ENCODE data around the gene TMEM260.
"Not testable (repeated sequence)": the region's sequence is repeated elsewhere in the genome, so short reads cannot be mapped to it uniquely, and the experiment has no call there.

TMEM260 gene

DNA sequence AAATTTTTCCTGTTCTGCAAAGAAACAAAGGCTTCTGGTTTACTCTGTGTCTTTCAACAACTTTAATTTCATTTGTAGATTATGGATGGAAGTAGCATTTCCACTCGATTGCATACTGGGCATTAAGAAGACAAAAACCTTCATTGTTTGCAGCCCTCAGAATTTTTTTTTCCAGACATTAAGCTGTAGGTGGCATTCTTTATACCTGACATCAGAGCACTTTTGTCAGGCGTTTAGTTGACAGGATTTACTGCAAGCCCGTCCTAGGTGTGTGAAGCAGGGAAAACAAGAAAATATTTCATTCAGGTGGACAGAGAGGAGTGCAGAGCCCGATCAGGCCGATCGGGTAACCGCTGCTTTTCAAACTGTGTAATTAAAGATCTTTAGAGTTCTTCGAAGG is 107.5 kb downstream of the TMEM260 start:
- Mint-ChIP-seq H3K27ac (no peak overlapping the region), H3K4me3 (no peak overlapping the region), H3K4me1 (no peaks in the 10 kb centered on the region), H3K27me3 (no peaks in the 10 kb centered on the region), H3K36me3 (no peaks in the 10 kb centered on the region), H3K9me3 (no peaks in the 10 kb centered on the region)

DNA sequence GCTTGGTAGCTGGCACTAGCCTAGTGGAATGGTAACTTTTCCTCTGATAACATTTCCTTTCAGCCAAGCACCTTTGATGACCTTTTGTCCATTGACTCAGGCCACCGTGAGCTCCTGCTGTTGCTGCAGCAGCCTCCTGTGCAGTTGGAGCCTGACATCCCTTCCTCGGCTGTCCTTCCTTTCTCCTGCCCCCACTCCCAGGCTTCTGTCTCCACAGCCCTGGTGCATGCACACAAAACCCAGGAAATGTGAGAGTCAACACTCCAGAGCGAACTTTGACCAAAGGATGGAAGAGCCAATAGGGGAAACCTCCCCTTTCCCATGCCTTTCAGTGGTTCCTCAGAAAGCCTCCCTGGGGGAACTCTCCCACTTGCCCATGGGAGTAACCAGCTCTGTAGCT is 115.0 kb downstream of the TMEM260 start:
- H3K4me3 Mint-ChIP-seq: no peak overlapping the region
- H3K4me1 Mint-ChIP-seq: no peaks in the 10 kb centered on the region
- no peaks in the 10 kb centered on the region for H3K36me3 Mint-ChIP-seq
- no peak overlapping the region for H3K27ac Mint-ChIP-seq
- no peaks in the 10 kb centered on the region for H3K9me3 Mint-ChIP-seq
- H3K27me3 Mint-ChIP-seq: peaks cover 6% of the 10 kb centered on the region

DNA sequence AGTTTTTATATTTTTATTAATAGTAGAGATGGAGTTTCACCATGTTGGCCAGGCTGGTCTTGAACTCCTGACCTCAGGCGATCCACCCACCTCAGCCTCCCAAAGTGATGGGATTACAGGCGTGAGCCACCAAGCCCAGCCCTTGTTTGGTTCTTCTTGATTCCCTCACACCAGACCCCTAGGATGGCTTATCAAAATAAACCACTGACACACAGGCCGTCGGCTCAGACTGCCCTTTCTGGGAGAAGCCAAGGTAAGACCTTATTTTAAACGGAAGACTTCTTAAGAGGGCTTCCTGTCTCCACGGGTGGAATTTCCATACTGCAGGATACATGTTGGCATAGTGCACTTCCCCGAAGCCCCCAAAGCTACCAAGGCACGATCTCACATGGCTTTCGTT is 115.6 kb downstream of the TMEM260 start:
- not testable (repeated sequence) for H3K27me3 Mint-ChIP-seq, H3K36me3 Mint-ChIP-seq, H3K4me1 Mint-ChIP-seq, H3K4me3 Mint-ChIP-seq, H3K9me3 Mint-ChIP-seq, H3K27ac Mint-ChIP-seq
